Measurements from ENCODE around the gene PSAP. TPM values are rescaled to one million over a fixed set of nuclear protein-coding genes. Genes with fewer than 3 reads are reported as not detected.

Gene PSAP
- total RNA-seq, 1 experiment from 2014 or later, result 329 TPM

- DNase-seq (ENCODE audit: low read depth), result no peak
These were observed 21.9 kb downstream of the PSAP start for GRCh38 chr10:71829171-71829570.

GRCh38 chr10:71828702-71829101, 22.3 kb downstream of the PSAP start:
- no peak for DNase-seq (ENCODE audit: low read depth)

- no peak for DNase-seq (ENCODE audit: low read depth)
These were observed 23.2 kb downstream of the PSAP start for GRCh38 chr10:71827852-71828251.

- no peak for DNase-seq (ENCODE audit: low read depth)
These were observed 25.8 kb downstream of the PSAP start for GRCh38 chr10:71825217-71825616.

- no peak for DNase-seq (ENCODE audit: low read depth)
These were observed 26.7 kb downstream of the PSAP start for GRCh38 chr10:71824333-71824732.

GRCh38 chr10:71823356-71823755, 27.7 kb downstream of the PSAP start:
- no peak for DNase-seq (ENCODE audit: low read depth)

- DNase-seq (ENCODE audit: low read depth), result peak; percentile 58
These were observed 28.9 kb downstream of the PSAP start for GRCh38 chr10:71821909-71822763.

GRCh38 chr10:71820966-71821365, 30.1 kb downstream of the PSAP start:
- no peak for DNase-seq (ENCODE audit: low read depth)

GRCh38 chr10:71819985-71820384, 31.1 kb downstream of the PSAP start:
- no peak for DNase-seq (ENCODE audit: low read depth)

- DNase-seq (ENCODE audit: low read depth), result no peak
These were observed 31.6 kb downstream of the PSAP start for GRCh38 chr10:71819441-71819861.

- DNase-seq (ENCODE audit: low read depth), result no peak
These were observed 32.3 kb downstream of the PSAP start for GRCh38 chr10:71818674-71819260.

GRCh38 chr10:71817831-71818655, 33.0 kb downstream of the PSAP start:
- no peak for DNase-seq (ENCODE audit: low read depth)

- DNase-seq (ENCODE audit: low read depth), result no peak
These were observed 34.0 kb downstream of the PSAP start for GRCh38 chr10:71816936-71817618.

GRCh38 chr10:71816421-71816851, 34.6 kb downstream of the PSAP start:
- DNase-seq (ENCODE audit: low read depth), result no peak

GRCh38 chr10:71815515-71816130, 35.4 kb downstream of the PSAP start:
- DNase-seq (ENCODE audit: low read depth), result no peak

- DNase-seq (ENCODE audit: low read depth), result no peak
These were observed 36.1 kb downstream of the PSAP start for GRCh38 chr10:71814922-71815411.

GRCh38 chr10:71812913-71813590, 38.0 kb downstream of the PSAP start:
- no peak for DNase-seq (ENCODE audit: low read depth)

GRCh38 chr10:71812016-71812912, 38.8 kb downstream of the PSAP start:
- peak; percentile 47 for DNase-seq (ENCODE audit: low read depth)

- no peak for DNase-seq (ENCODE audit: low read depth)
These were observed 39.7 kb downstream of the PSAP start for GRCh38 chr10:71811351-71811750.
